Stimulated activated CD4-positive, alpha-beta T cell treated with anti-CD3 and anti-CD28 coated beads, TNF-alpha, amount 100 ng/mL, for 1 hour (primary cell): ENCODE measurements around the gene CCDC175.
A peak's percentile ranks its signal among the peaks of the same experiment; 100 is the strongest.

Experiments used
- DNase-seq, 3 donors: peaks; one replicate each; pipeline ENCODE4 v3.0.0-alpha.2; 2020; ENCODE audit warnings: low read depth in 3 of 3, low spot score in 1 of 3

CCDC175 gene

DNA sequence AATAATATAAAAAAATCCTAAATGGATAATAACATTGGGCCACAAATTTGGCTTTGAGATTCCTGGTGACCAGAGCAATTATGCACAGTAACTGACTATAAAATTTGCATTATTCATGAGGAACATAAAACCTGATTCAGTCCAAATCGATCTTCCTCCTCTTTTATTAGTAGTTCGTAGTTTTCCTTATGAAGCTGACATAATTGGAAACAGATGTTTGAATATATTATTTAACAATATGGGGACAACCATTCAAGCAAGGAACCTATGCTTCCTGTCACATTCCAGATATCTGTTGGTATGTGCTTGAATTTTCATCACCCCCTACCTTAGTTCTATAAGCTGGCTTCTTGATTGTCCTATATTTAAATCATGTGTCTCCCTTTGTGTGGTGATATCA lies 34.9 kb downstream of the CCDC175 start:
- no peak for DNase-seq

DNA sequence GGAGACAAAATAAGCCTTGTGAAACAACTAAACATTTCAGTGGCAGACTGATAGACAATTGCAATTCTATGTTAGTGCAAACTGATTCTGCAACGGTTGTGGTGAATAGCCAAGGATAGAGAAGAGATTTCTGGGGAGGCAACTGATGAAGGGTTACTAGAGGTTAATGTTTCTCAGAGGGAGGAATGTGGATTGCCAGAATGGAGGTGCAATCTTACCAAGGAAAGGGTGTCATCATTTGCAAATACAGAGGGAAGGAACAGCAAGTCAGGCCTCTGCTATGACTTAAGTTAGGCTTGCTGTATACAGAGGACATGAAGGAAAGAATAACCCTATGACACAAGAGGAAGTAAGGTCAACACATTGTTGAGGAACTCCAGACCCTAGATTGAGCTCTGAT lies 35.8 kb downstream of the CCDC175 start:
- DNase-seq, result no peak

- no peak for DNase-seq
These were observed 37.7 kb downstream of the CCDC175 start for GRCh38 chr14:59538936-59539335.

DNA sequence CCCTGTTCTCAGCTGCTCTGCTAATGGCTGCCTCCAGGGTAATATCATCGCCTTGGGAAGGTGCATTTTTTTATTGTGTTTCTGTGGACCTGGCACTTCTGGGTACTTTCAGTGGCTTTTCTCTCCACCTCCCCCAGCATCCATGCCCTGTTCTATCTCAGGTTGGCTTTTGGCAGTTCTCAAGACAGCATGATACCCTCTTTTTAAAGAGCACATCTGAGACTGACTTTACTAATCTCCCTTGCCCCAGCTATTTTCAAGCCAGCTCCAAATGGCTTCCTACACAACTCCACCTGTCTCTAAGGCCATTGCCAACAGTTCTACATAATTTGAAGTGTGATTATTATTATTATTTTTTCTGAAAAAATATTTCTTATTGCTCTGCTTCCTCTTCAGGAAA lies 39.1 kb downstream of the CCDC175 start:
- DNase-seq, result no peak

- DNase-seq, result no peak
These were observed 42.1 kb downstream of the CCDC175 start for GRCh38 chr14:59534361-59534987.

- no peak for DNase-seq
These were observed 44.2 kb downstream of the CCDC175 start for GRCh38 chr14:59532419-59532818.

DNA sequence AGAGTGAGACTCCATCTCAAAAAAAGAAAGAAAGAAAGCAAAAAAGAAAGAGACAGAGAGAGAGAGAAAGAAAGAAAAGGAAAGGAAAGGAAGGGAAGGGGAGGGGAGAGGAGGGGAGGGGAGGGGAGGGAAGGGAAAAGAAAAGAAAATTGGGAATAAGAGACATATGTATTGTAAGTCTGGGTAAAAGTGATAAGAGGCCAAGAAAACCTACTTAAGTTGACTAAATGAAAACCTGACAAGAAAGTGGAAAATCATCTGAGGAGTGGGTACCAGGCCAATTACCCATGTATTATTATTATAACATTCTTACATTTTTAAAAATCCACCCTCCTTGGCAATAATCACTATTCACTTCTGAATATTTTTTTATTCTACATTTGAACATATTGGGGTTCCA lies 46.3 kb downstream of the CCDC175 start:
- no peak for DNase-seq

- DNase-seq, result no peak
These were observed 47.4 kb downstream of the CCDC175 start for GRCh38 chr14:59529189-59529588.

- no peak for DNase-seq
These were observed 56.4 kb downstream of the CCDC175 start for GRCh38 chr14:59520224-59520623.

- no peak for DNase-seq
These were observed 64.6 kb downstream of the CCDC175 start for GRCh38 chr14:59511916-59512575.

GRCh38 chr14:59510966-59511365 lies 65.6 kb downstream of the CCDC175 start:
- DNase-seq, result no peak

DNA sequence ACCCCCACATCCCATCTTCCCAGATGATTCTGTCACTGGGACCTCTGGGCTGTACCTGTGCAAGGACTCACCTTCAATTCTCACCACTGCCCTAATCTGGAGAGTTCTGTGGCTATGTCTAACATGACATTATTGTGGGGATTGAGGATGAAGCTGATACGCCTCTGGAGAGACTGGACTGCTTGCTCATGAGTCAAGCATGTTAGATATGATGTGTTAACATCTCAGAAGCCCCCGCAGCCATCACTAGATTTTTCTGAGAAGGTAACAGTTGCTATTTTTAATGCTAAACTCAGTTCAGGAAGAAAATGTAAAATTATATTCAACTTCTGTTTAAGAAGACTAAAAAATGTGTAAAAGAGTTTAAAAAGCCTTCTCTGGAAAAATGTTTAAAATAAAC lies 66.6 kb downstream of the CCDC175 start:
- no peak for DNase-seq

DNA sequence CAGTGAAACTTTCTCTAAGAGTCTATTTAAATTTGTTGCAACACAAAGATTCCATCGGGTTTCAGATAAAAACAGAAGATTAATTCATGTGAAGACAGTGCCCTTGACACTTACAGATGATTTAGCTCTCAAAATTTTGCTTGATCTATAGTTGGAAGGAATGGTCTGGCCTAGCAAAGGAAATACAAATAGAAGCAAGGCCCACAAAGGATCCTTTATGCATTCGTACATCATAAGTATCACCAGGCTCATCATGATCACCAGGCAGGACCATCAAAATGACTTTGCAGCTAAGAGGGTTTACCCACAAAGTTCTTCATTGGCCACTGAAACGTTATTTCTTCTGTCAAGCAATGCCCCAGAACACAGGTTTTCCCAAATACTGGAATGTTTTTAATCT lies 67.5 kb downstream of the CCDC175 start:
- no peak for DNase-seq

- no peak for DNase-seq
These were observed 68.9 kb downstream of the CCDC175 start for GRCh38 chr14:59507752-59508103.

- DNase-seq, result peak in 1 of 3 donors; percentile 12
These were observed 69.4 kb downstream of the CCDC175 start for GRCh38 chr14:59507063-59507751.

DNA sequence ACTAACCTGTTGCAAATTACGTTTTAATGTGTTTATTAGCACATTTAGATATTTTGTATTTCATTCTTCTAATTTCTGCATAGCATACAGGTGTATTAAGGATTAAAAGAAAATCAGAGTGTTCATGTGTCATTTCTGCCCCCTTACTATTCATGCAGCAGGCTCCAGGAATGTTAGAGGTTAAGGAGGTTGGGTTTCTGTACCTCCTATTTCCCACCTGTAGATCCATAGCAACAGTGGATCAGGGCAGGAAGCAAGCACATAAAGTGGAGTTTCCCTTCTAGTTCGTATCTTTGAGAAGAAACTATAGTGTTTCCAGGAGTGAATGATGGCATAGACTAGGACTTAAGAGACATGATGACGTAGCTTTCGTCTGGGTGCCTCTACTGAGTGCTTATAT lies 73.4 kb downstream of the CCDC175 start:
- no peak for DNase-seq

GRCh38 chr14:59500732-59501131 lies 75.9 kb downstream of the CCDC175 start:
- no peak for DNase-seq

- no peak for DNase-seq
These were observed 84.2 kb downstream of the CCDC175 start for GRCh38 chr14:59492384-59492783.

DNA sequence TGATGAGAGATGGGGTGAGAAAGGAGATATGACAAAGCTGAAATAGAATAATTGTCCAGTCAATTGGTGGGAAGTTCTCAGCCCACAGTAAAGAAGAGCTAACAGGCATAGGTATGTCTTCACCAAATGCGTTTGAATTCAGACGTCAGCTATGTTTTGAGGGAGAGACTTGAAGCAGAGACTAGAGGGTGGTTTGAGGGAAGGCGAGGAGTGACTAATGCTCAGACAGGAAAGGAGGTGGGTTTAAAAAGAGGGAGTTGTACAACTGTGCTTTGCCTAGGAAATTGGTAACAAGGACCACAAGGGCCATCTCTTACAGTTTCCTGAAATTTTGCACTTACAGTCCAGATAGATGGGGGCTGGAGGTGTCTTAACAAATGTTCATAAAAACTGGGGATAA lies 85.9 kb downstream of the CCDC175 start:
- DNase-seq, result no peak

DNA sequence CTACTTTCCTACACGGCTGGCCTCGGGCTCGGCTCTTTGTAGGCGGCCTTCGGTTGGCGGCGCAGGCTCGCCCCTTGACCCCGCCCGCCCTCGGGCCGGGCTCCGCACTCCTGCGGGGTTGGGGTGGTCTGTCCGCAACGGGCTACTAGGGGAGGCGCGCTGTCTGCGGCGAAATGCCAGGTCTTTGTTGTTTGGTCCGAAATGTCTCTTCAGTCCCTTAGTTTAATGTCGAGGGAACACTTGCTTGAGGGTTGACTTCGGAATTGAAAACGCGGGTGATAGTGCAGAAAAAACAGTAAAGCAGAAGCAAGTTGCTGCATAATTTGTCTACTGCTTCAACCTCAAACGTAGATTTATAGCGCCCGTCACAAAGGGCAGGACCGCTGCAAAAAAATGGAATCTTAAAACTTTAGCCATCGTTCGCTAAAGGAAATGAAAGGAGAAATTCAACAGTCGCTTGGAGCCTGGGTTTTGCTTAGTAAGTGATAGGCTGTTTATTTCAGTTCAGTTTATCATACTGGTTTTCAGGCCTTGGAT lies 91.9 kb downstream of the CCDC175 start:
- no peak for DNase-seq

GRCh38 chr14:59483819-59484638 lies 92.6 kb downstream of the CCDC175 start, which contains the start of the genes JKAMP and L3HYPDH:
Gene JKAMP, plus strand, starts transcription at chr14:59484517. Its CDS starts 73 bp downstream, at chr14:59484590.
Gene L3HYPDH, minus strand, starts transcription at chr14:59484408. Its CDS starts 92 bp downstream, at chr14:59484316.
- DNase-seq, result peak; percentile 89 to 98 (median 95)
